GM19463 (cell line): Measurements from ENCODE around the gene DACH2.
"Not testable (repeated sequence)": the region's sequence is repeated elsewhere in the genome, so short reads cannot be mapped to it uniquely, and the experiment has no call there.

Source experiments
- ATAC-seq: cut with Tn5 transposase; IDR thresholded peaks from one replicate; pipeline ENCODE4 v1.9.1; 2021; ENCODE audit warnings: mild to moderate bottlenecking, moderate library complexity; ENCODE audit not compliant: unreplicated experiment

The DACH2 gene

DNA sequence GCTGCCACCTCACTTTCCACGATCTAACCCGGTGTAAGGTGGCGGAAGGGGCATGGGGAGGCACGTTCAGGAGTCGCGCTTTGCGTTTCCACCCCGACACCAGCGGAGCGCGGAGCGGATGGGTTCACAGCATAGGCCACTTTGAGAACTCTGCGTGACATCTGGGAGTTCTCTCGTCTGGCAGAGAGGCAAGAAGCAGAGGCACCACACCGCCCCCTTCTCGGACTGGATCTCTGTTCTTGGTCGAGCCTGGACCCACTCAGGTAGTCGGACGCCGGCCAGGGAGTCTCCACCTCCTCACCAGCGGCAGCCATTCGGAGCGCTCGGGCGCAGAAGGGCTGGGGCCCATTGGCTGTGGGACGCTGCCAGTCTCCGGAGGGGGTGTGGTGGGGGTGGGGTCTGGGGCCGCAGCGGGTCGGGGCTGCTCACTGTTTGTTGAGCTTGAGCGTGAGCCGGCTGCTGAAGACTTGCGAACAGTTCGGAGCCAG lies at the start of gene DACH2:
TSS of gene DACH2 (plus strand) at position 428 of the 488 bp plus-strand sequence.
- ATAC-seq: peak; percentile 97

DNA sequence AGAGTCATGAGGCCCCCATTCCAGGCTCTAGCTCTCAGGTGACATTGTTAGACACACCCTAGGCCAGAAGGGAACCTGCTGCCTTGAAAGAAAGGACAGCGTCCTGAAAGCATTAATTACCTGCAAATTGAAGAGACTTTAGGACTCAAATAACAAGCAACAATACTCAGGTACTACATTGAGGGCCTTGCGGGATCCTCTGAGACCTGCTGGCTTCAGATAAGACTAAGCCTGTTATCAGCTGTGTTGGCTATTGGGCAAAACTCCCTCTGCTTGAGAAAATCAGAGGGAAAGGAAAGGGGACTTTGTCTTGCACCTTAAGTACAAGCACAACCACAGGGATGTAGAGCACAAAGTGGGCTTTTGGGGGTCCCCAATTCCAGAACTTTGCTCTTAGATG lies 45.9 kb upstream of the DACH2 start:
- no peak for ATAC-seq

DNA sequence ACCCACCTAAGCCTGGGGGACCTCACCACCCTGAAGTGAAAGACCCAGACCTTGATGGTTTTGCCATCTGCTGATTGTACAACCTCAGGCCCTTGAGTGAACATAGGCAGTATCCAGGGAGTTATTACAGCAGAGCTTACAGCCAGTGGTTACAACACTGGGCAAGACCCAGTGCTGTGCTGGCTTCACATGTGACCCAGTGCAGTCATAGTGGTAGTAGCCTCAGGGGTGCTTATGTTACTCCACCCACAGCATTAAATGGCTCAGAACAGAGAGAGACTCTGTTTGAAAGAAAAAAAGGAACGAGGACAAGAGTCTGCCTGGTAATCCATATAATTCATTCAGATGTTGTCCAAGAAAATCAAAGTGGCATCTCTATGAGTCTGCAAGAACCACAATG lies 45.2 kb upstream of the DACH2 start:
- ATAC-seq: no peak

DNA sequence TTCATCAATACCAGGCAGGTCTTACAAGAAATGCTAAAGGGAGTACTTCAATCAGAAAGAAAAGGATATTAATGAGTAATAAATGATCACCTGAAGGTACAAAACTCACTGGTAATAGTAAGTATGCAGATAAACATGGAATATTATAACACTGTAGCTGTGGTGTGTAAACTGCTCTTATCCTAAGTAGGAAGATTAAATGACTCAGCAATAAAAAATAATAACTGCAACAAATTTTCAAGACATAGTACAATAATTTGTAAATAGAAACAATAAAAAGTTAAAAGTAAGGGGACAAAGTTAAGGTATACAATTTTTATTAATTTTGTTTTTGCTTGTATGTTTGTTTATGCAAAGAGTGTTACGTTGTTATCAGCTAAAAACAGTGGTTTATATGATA lies 43.7 kb upstream of the DACH2 start:
- no peak for ATAC-seq

DNA sequence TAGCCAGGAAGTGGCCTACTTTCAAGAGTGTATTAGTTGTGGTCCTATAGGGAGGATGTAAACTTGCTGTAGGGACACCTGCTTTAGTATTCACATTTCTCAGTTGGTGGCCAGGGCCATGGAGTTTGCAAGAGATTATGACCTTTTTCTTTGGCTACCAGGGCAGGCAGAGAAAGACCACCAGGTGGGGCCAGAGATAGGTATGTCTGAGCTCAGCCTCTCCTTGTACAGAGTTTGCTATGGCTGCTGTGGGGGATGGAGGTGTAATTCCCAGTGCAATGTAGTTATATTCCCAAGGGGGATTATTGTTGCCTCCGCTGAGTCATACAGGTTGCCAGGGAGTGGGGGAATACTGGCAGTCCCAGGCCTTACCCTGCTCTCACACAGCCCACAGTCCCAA lies 26.3 kb upstream of the DACH2 start:
- no peak for ATAC-seq

DNA sequence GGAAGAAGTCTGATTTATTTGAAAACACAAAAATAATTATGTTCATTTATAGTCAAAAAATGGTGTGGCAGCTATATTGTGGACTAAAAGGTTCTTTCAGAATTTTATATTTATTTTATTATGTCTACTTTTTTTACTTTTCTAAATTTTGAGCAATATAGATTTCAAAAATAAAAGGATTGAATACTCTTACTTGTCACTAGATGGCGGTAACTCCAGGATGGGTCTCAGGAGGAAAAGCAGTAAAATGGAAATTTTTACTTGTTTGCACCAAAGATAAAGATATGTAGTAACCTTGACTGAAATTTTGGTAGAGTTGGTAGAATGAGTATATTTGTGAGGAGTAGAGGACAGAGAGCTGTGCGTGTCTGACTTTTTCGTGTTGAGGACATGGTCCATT lies 14.5 kb upstream of the DACH2 start:
- ATAC-seq: no peak

DNA sequence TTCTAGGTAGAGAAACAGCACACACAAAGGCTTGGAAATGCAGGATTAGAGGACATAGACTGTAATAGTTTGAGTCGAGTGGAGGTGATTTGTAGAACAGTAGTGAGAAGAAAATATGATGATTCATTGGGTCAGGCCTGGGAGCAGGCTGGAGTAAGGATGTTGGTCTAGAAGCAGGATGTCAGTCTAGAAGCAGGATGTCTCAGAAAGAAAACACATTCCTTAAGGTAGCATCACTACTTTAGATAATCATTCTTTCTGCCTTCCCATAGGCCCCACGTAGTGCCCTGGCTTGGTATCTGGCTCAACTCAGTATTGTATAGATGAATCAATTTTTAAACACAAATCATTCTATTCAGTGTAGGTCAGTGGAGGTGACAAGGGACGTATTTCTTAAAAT lies 11.2 kb upstream of the DACH2 start:
- no peak for ATAC-seq

DNA sequence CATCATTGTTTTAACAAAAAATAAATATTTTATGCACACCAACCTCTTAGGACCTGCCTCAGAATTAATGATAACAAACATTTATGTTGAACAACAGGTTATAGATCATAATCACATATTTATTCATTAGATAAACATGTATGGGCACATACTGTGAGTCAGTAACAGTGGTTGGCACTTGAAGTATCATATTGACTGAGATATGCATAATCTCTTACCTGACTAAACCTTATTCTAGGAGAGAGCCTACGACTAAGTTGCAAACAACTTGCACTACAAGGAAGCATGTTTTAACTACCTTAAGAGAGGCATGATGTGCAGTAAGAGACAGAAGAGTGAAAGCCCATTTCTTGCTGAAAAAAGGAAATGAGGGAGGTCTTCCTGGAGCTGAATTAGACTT lies 6.5 kb upstream of the DACH2 start:
- ATAC-seq: no peak

DNA sequence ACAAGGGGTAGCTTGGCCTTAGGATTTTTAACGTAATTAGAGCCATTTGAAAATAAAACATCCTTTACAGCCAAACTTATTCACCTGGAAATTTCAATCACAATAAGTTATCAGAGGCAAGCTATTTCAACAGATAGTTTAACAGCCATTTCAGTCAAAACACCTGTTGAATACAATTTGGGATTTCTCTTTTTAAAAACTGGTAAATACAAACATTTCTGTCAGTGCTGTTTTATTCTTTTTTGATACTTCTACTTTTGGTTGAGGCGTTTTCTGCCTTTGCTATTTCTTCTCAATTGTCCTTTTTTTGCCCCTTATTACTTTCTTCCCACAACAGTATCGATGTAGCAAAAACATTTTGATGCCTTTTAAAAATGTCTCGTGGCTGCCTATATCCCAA lies 2.1 kb upstream of the DACH2 start:
- no peak for ATAC-seq

DNA sequence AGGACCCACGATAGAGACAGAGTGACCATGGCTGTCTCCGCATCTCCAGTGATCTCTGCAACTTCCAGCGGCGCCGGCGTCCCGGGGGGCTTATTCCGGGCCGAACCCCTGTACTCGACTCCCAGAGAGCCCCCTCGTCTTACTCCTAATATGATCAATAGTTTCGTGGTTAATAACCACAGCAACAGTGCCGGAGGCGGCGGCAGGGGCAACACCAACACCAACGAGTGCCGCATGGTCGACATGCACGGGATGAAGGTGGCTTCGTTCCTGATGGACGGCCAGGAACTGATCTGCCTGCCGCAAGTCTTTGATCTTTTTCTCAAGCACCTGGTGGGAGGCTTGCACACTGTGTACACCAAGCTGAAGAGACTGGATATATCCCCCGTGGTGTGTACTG lies 343 bp downstream of the DACH2 start:
- ATAC-seq: no peak

DNA sequence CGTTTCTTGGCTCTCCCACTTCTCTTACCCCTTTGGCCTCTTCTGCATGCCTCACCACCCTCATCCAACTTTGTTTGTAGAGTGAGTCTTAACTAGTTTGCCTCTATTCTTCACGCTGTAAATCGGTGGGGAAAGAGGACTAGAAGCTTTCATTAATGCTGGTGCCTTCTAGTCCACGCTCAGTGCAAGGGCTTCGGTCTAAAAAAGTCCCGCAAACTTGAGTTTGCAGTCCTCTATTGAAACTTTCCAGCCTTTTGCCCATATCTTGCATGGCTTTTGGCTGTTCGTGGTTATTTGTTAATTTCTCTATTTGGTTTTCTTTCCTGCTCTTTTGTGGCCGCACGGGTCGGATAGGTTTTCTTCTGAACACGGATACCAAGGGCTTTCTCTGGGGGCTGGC lies 868 bp downstream of the DACH2 start:
- no peak for ATAC-seq

DNA sequence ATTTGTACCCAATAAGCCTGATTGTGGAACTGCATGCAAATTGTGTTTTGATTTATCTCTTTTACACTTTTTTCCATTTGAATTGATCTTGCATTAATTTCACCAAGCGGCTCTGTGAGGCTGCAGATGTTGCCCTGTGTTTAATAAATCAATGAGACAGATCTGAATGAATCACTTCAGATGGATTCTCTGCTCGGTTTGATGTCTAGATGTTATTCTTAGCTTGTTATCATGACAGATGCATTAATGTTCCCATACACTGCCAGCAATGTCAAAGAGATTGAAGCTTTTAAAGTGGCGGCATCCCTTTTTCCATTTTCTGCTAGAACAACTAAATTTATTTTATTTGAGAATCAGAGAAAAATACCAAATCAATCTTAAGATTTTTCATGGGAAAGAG lies 6.3 kb downstream of the DACH2 start:
- ATAC-seq: no peak

DNA sequence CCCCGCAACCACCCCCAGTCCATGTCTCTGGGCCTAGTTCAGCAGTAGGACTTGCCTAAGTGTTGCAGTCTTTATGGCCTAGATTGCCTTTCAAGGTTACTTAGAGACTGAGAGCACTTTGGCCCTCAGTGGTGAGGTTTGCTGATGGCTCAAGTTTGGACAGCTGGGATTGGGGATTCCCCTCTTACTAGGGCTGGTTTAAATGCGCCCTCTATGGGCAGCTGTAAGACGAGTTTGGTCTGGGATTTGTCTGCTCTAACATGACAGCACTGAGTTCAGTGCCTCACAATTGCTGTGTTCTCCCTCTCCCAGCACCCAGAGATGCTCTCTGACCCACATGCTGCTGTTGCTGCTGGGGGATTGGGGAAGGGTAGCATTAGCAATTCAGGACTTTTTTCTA lies 23.1 kb downstream of the DACH2 start:
- peak; percentile 91 for ATAC-seq

DNA sequence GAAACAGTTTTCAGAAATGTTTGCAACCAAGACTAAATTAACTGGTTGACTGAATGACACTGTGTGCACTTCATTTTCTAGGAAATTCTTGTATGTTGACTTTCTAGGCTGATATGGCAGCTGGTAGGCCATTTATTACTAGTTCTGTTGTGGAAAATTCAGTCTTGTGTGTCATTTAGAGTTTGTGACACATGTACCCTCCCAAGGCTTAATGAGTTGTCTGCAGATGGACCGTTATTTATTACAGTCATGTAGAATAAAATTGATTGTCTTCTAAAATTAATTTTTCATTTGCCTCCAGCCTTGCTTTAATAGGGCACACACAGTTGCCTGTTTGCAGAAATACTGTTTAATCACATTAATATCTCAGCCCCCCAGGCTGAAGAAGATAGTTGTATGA lies 30.7 kb downstream of the DACH2 start:
- ATAC-seq: no peak

DNA sequence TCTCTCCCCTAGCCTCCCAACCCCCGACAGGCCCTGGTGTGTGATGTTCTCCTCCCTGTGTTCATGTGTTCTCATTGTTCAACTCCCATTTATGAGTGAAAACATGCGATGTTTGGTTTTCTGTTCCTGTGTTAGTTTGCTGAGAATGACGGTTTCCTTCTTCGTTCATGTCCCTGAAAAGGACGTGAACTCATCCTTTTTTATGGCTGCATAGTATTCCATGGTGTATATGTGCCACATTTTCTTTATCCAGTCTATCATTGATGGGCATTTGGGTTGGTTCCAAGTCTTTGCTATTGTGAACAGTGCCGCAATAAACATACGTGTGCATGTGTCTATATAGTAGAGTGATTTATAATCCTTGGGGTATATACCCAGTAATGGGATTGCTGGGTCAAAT lies 33.1 kb downstream of the DACH2 start:
- ATAC-seq: not testable (repeated sequence)

DNA sequence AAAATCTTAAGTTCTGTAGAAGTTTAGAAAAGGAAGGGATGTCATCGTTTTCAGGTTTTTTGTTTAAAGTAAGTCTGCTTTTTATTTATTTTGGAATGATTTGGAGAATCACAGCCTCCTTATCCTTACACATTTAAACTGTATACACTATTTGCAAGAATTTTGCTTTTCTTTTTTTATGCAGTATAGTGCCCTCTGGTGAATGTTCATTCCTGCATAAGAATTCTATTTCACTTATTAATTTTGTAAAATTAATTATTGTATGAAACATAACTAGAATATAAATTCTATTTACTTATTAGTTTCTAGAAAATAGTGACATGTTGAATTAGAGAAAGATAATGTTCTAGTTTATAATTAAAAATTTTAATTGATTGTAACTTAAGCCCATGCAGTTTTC lies 44.6 kb downstream of the DACH2 start:
- no peak for ATAC-seq

DNA sequence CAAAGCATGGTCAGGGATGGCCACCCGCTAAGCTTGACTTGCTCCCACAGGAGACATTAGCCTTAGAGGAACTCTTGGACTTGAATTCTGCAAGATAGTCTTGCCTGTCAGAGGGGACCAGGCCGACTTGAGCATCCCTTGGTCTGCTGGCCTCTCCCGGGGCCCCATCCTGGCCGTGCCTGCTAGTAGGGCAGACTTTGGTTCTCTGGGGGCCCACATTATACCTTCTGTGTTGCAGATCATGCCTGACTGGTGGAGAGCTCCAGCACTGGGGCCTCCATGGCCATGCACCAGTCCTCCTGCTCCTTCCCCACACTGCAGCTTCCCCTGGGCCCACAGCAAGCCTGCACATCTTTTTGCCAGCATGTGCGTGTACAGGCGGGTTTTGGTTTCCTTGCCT lies 46.5 kb downstream of the DACH2 start:
- ATAC-seq: no peak

DNA sequence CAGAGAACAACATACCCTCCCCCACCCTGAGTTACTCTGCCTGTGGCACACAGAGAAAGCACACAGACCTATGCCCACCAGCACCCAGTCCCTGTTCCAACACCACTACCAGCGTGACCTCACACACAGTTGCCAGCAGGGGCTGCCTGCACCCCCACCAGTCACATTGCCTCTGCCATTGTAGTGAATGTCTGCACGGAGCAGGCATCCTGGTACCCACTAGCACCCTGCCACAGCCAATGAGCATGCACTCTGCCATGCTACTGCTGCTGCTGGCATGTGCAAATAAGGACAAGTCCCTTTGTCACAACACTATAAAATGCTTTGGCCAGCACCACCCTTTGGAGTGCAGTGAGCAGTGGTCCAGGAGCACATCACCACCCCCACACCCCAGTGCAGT lies 47.1 kb downstream of the DACH2 start:
- no peak for ATAC-seq

DNA sequence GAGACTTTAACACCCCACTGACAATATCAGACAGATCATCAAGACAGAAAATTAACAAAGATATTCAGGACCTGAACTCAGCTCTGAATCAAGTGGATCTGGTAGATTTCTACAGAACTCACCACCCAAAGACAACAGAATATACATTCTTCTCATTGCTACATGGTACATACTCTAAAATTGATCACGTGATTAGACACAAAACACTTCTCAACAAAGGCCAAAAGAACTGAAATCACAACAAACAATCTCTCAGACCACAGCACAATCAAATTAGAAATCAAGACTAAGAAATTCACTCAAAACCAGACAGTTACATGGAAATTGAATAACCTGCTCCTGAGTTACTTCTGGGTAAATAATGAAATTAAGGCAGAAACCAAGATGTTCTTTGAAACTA lies 49.6 kb downstream of the DACH2 start:
- ATAC-seq: no peak

DNA sequence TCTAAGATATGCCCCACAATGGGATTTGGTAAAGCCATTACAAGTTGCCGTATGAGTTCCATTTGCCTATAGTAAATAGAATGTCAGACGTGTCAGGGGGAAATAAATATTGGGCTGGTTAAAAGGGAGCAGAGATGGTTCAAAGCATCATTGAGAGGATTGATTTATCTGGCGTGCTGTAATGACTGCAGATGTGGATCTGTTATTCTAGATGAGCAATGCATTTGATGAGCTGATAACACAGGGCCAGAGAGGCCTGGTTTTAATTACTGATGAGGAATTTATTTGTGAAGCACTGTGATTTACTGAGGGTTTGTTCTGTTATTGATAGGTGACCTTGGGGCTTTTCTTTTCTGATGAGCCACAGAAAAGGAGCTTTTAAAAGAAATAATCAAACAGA lies 62.5 kb downstream of the DACH2 start:
- no peak for ATAC-seq

DNA sequence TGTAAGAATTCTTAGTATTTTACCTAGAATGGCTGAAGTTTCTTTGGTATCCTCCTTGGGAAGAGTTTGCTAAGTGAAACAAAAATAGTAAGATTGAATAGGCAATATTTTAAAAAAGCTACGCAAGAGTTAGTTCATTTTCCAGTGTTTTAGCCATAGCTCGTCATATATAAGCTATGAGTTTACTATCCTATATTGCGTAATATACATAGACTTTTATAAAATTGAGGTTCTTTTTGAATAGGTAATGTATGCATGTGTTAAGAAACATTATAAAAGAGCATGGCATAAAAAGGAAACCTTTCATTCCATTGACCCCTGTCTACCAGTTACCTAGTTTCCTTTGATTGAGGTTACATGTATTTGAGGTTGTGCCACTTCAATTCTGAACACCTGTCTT lies 67.0 kb downstream of the DACH2 start:
- ATAC-seq: no peak

DNA sequence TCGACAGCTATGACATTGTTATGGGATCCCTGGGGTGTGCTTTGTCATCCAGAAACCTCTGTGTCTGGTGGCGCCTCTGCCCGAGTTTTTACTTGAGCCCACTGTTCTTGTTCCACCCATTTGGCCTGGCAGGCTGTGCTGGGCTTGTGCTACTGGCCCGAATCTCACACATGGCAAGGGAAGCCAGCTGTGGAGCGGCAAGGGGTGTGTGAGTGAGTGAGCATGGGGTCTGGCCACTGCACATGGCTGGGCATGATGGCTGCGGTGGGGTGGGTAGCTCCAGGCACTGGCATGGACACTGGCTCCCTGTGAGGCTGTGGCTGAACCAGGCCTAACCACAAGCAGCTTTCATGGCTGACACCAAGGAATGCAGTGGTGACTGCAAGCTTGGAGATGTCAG lies 89.2 kb downstream of the DACH2 start:
- ATAC-seq: no peak

DNA sequence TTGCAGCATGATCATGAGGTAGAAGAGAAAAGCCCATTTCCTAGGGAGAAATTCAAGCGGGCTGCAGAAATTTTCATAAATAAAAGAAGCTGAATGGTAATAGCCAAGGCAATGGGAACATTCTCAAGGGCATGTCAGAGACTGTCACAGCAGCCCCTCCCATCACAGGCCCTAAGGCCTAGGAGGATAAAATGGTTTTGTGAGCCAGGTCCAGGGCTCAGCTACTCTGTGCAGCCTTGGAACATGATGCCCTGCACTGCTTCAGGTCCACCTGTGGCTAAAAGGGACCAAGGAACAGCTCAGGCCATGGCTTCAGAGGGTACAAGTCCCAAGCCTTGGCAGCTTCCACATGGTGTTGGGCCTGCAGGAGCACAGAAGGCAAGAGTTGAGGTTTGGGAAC lies 93.3 kb downstream of the DACH2 start:
- no peak for ATAC-seq

DNA sequence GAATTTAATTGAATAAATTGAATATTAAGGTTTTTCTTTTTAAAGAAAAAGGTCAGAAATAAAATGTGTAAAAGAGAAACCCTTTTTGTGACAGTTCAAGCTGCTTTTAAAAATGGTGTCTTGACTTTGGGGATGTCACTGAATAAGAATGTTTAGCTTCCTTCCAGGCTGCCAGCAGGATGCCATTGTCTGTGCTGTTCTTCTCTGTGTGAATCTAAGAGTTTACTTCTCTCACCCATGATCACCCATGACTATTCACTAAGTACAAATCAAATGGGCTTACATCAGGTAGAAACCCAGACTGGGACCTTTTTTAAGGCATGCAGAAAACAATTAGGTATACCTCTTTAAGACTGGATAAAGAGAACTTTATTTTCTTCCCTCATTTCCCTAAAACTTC lies 115.3 kb downstream of the DACH2 start:
- ATAC-seq: no peak
